H1 (cell line): ENCODE measurements around the gene ST3GAL3. TPM values are rescaled to one million over a fixed set of nuclear protein-coding genes. Genes with fewer than 3 reads are reported as not detected.

Source experiments
- BCL11A ChIP-seq, 2 experiments: IDR thresholded peaks; one replicate each; pipeline ENCODE4 v1.6.1; 2011; ENCODE audit warnings: low read depth in 2 of 2, low read length in 2 of 2, mild to moderate bottlenecking in 2 of 2
- EGR1 ChIP-seq: IDR thresholded peaks from 2 replicates; pipeline ENCODE4 v1.6.1; 2011; ENCODE audit warnings: low read depth, low read length, borderline replicate concordance
- NRF1 ChIP-seq: IDR thresholded peaks from 2 replicates; pipeline ENCODE4 v1.6.1; 2011; ENCODE audit warnings: mild to moderate bottlenecking, low read depth, low read length, improper control_type of control experiment
- RAD21 ChIP-seq, 2 experiments: IDR thresholded peaks in 1 of 2; conservative IDR thresholded peaks in 1 of 2; 2 replicates each; pipeline ENCODE4 v1.6.1; 2011; ENCODE audit warnings: low read depth in 2 of 2, low read length in 2 of 2, improper control_type of control experiment in 1 of 2, inconsistent platforms in 1 of 2, mild to moderate bottlenecking in 1 of 2, moderate library complexity in 1 of 2
- SP4 ChIP-seq: IDR thresholded peaks from 2 replicates; pipeline ENCODE4 v1.6.1; 2012; ENCODE audit warnings: low read length, inconsistent platforms
- YY1 ChIP-seq: IDR thresholded peaks from 2 replicates; pipeline ENCODE4 v1.6.1; 2011; ENCODE audit warnings: low read depth, mild to moderate bottlenecking, low read length
- ZNF274 ChIP-seq: IDR thresholded peaks from 2 replicates; pipeline ENCODE4 v1.7.0; 2012; ENCODE audit warnings: low read length, borderline replicate concordance; ENCODE audit errors: extremely low read depth
- polyA plus RNA-seq, 7 experiments: library from polyadenylated mRNA; depleted of rRNA in 3 of 7; stranded (reverse) in 5 of 7; unstranded in 2 of 7; fragments of >200 nt in 5 of 7; fragments of 200-250 nt in 2 of 7; gene quantifications; 1 replicate in 5 of 7; 2 replicates in 1 of 7; 4 replicates in 1 of 7; pipeline versions ENCODE4 v1.2.1 to v1.2.3, GENCODE V29; 2011 to 2013; ENCODE audit warnings: missing spikeins in 2 of 7, mixed read lengths in 2 of 7
- total RNA-seq: library from RNA; stranded (reverse); fragmentation: NEBNext Ultra II Directional; extraction: Animal tissue kit (Norgen Biotek cat#: 25700); gene quantifications from 2 replicates; pipeline ENCODE4 v1.2.1, GENCODE V29; 2021

ST3GAL3 gene
- total and polyA plus RNA-seq, 2 of the 8 experiments (the other 6 are each of a cell fraction or from before 2014, with no cell fraction given) = 6.8 to 7.0 TPM

DNA sequence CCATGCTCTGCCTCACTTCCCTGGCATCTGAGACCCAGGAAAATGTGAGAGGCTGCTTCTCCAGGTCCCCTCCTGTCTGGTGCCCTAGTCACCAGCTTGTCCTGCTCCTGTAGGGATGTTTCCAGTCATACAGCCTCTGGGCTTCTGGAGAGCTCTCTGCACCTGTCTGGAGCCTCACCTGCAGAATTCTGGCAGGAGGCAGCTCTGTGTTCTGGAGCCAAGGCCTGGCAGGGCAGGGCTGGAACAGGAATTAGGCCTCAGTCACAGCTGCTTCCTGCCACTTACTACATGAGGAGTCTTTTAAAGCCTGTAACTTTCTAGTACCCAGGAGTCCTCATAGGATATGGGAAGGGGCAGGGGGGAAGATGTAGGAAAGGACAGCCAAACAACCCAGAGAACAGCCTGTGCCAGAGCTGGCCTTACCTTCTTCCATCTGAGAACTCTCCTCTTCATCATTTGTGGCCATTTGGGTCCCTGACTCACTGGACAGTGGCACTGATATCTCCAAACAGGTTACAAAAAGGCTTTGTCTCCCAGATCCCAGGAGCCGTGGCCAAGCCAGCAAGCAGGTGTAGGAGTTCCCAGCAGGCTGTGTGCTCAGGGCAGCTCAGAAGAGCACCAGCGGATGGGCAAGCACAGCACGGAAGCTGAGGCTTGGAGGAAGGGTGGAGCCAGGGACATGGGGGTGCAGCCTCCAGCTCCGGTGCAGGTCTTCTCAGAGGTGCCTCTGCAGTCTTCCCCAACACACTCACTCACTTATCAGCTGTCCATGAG lies 194.9 kb downstream of the ST3GAL3 start (continued):
- TF ChIP-seq NRF1 (no peak), SP4 (no peak), RAD21 (IDR thresholded peaks at IDR 0.05 in 1 of 2, conservative IDR thresholded peaks at IDR 0.05 in 1 of 2; ENCODE audit: low read depth in 2 of 2, low read length in 2 of 2) (no peak), ZNF274 (no peak), YY1 (no peak), EGR1 (no peak), BCL11A (IDR thresholded peaks at IDR 0.05; ENCODE audit: low read depth in 2 of 2, low read length in 2 of 2) (no peak)
